SK-N-SH (cell line): ENCODE data around the gene AUTS2. TPM values are rescaled to one million over a fixed set of nuclear protein-coding genes. Genes with fewer than 3 reads are reported as not detected.

Experiments
- CTCF ChIA-PET: fragments of 300-600, 350-600 bp; formaldehyde crosslinking; extraction: SDS; loops from one replicate; lab custom pipeline; 2021; lab: Yijun Ruan, JAX
- POLR2A ChIA-PET: fragments of 350-600 bp; sonication (Branson Sonifier 250); formaldehyde crosslinking; extraction: SDS; loops from one replicate; lab custom pipeline; 2020; ENCODE audit warnings: antibody characterized with exemption, inconsistent platforms; lab: Yijun Ruan, JAX
- DNase-seq: peaks from one replicate; pipeline ENCODE4 v3.0.0; 2012
- H2AFZ ChIP-seq: fragments of 200-600 bp; sonication (generic); 2 replicates; pipeline ENCODE4 v1.8.1; 2016; ENCODE audit warnings: antibody characterized with exemption, mild to moderate bottlenecking, low read depth
- H3F3A ChIP-seq: fragments of 200-600 bp; sonication (generic); replicated peaks from 2 replicates; pipeline ENCODE3; 2016; ENCODE audit warnings: antibody characterized with exemption, mild to moderate bottlenecking; ENCODE audit not compliant: insufficient read depth
- H3K27ac ChIP-seq, 2 experiments: fragments of 200-500 bp in 1 of 2; fragments of 200-600 bp in 1 of 2; sonication (Bioruptor generic) in 1 of 2; sonication (generic), shearing (Covaris generic) in 1 of 2; 2 replicates each; pipeline versions ENCODE4 v1.5.1 to v1.6.1; 2014 to 2016; ENCODE audit warnings: low read depth in 2 of 2, inconsistent platforms in 1 of 2, low read length in 1 of 2, mild to moderate bottlenecking in 1 of 2, mixed read lengths in 1 of 2
- H3K27me3 ChIP-seq: fragments of 200-600 bp; sonication (generic), shearing (Covaris generic); 2 replicates; pipeline ENCODE4 v1.6.1; 2016; ENCODE audit warnings: mixed run types; ENCODE audit not compliant: insufficient read depth
- H3K36me3 ChIP-seq, 2 experiments: fragments of 200-500 bp in 1 of 2; fragments of 200-600 bp in 1 of 2; sonication (Bioruptor generic) in 1 of 2; sonication (generic) in 1 of 2; replicated peaks in 1 of 2; 2 replicates each; pipeline versions ENCODE3 to v1.5.1; 2014 to 2016; ENCODE audit warnings: low read length in 1 of 2, mild to moderate bottlenecking in 1 of 2; ENCODE audit not compliant: insufficient read depth in 2 of 2, control insufficient read depth in 1 of 2
- H3K4me1 ChIP-seq, 2 experiments: fragments of 200-500 bp in 1 of 2; fragments of 200-600 bp in 1 of 2; sonication (Bioruptor generic) in 1 of 2; sonication (generic), shearing (Covaris generic) in 1 of 2; 2 replicates each; pipeline versions ENCODE4 v1.5.1 to v1.6.1; 2014 to 2016; ENCODE audit warnings: low read depth in 1 of 2, low read length in 1 of 2, mixed run types in 1 of 2; ENCODE audit not compliant: insufficient read depth in 2 of 2, control insufficient read depth in 1 of 2
- H3K4me2 ChIP-seq: fragments of 200-600 bp; sonication (generic), shearing (Covaris generic); 2 replicates; pipeline ENCODE4 v1.6.1; 2017; ENCODE audit warnings: mixed run types
- H3K4me3 ChIP-seq, 2 experiments: fragments of 200-500 bp in 1 of 2; fragments of 200-600 bp in 1 of 2; sonication (Bioruptor generic) in 1 of 2; sonication (generic), shearing (Covaris generic) in 1 of 2; 2 replicates each; pipeline versions ENCODE4 v1.5.1 to v1.8.1; 2014 to 2016; ENCODE audit warnings: low read depth in 2 of 2, inconsistent platforms in 1 of 2, low read length in 1 of 2, mild to moderate bottlenecking in 1 of 2, mixed read lengths in 1 of 2, moderate library complexity in 1 of 2
- H3K79me2 ChIP-seq: fragments of 200-600 bp; sonication (generic); 2 replicates; pipeline ENCODE4 v1.8.1; 2017; ENCODE audit warnings: mild to moderate bottlenecking; ENCODE audit not compliant: insufficient read depth
- H3K9ac ChIP-seq: fragments of 200-600 bp; sonication (generic); 2 replicates; pipeline ENCODE4 v1.6.1; 2017; ENCODE audit warnings: mixed run types
- H3K9me2 ChIP-seq: fragments of 200-600 bp; sonication (generic); 2 replicates; pipeline ENCODE4 v1.6.1; 2017; ENCODE audit warnings: mixed run types
- H3K9me3 ChIP-seq: fragments of 200-600 bp; sonication (generic); 2 replicates; pipeline ENCODE4 v1.6.1; 2017; ENCODE audit warnings: mixed run types, mild to moderate bottlenecking, moderate library complexity
- H4K20me1 ChIP-seq: fragments of 200-600 bp; sonication (generic); 2 replicates; pipeline ENCODE4 v1.6.1; 2017; ENCODE audit warnings: mild to moderate bottlenecking, mixed run types; ENCODE audit not compliant: insufficient read depth
- ELF1 ChIP-seq: IDR thresholded peaks from 2 replicates; pipeline ENCODE4 v1.4.0; 2012
- EP300 ChIP-seq, 2 experiments: IDR thresholded peaks; 2 replicates each; pipeline versions ENCODE4 v1.4.0 to v1.6.1; 2012; ENCODE audit warnings: borderline replicate concordance in 1 of 2, low read depth in 1 of 2, low read length in 1 of 2
- FOSL2 ChIP-seq: IDR thresholded peaks from 2 replicates; pipeline ENCODE4 v1.4.0; 2012; ENCODE audit warnings: low read depth, mild to moderate bottlenecking, moderate library complexity, borderline replicate concordance
- JUND ChIP-seq: IDR thresholded peaks from 2 replicates; pipeline ENCODE4 v1.4.0; 2012
- NFIC ChIP-seq: IDR thresholded peaks from 2 replicates; pipeline ENCODE4 v1.4.0; 2012; ENCODE audit warnings: borderline replicate concordance
- NRF1 ChIP-seq: IDR thresholded peaks from 2 replicates; pipeline ENCODE4 v1.6.1; 2012; ENCODE audit warnings: low read depth, mild to moderate bottlenecking, low read length
- RAD21 ChIP-seq: IDR thresholded peaks from 2 replicates; pipeline ENCODE4 v1.6.1; 2012; ENCODE audit warnings: mild to moderate bottlenecking, low read length
- SIN3A ChIP-seq: IDR thresholded peaks from 2 replicates; pipeline ENCODE4 v1.6.1; 2012; ENCODE audit warnings: low read depth, mild to moderate bottlenecking, low read length, moderate library complexity, borderline replicate concordance
- SMC3 ChIP-seq: IDR thresholded peaks from 2 replicates; pipeline ENCODE4 v1.6.1; 2012; ENCODE audit warnings: low read depth, low read length, improper control_type of control experiment
- TAF1 ChIP-seq: IDR thresholded peaks from 2 replicates; pipeline ENCODE4 v1.6.1; 2012; ENCODE audit warnings: low read depth, mild to moderate bottlenecking, low read length, moderate library complexity, borderline replicate concordance
- TEAD4 ChIP-seq: IDR thresholded peaks from 2 replicates; pipeline ENCODE4 v1.4.0; 2012; ENCODE audit warnings: mild to moderate bottlenecking, borderline replicate concordance; ENCODE audit not compliant: insufficient read depth
- YY1 ChIP-seq: IDR thresholded peaks from 2 replicates; pipeline ENCODE4 v1.4.0; 2012; ENCODE audit warnings: low read depth, mild to moderate bottlenecking
- WGBS: methylation state at CpG from one replicate; pipeline ENCODE4 v1.1.6; 2017; ENCODE audit warnings: low lambda C conversion rate; 5-methylcytosine and 5-hydroxymethylcytosine counted together
- polyA plus RNA-seq, 3 experiments: library from polyadenylated mRNA; depleted of rRNA; stranded (reverse); fragments of >200 nt; gene quantifications; 2 replicates each; pipeline ENCODE4 v1.2.3, GENCODE V29; 2012
- TF ChIP-seq, protein P1 (sequence below): IDR thresholded peaks from 2 replicates; pipeline ENCODE4 v1.6.1; 2012; ENCODE audit warnings: mild to moderate bottlenecking, low read depth, low read length, moderate library complexity
- TF ChIP-seq, protein P2 (sequence below): IDR thresholded peaks from 2 replicates; pipeline ENCODE4 v1.4.0; 2012; ENCODE audit warnings: low read depth, borderline replicate concordance
- TF ChIP-seq, protein P3 (sequence below): IDR thresholded peaks from 2 replicates; pipeline ENCODE4; 2012
- TF ChIP-seq, protein P4 (sequence below): fragments of 150-350 bp; IDR thresholded peaks from 2 replicates; pipeline ENCODE4 v1.6.1; 2017; ENCODE audit warnings: antibody characterized with exemption, low read length, low read depth, borderline replicate concordance

Gene AUTS2
- polyA plus RNA-seq, 1 of the 3 experiments (the other 2 are of a cell fraction) = 15.6 TPM

DNA sequence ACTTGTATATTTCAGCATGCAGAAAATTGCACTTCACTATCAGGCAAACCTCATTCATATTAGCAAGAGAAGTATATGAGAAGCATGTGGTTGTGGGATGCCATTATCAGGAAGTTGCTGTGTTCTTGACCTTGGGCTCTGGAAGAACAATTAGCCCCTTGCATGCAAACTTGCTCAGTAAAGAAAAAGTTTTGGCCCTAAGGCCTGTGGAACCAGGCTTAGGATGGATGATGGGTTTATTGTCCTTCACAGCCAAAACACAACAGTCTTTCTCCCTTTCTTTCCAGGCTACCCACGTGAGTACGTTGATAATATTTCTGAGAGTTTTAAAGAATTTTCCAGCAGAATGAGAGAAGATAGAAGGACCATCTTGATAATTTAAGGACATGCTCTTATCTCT lies 166.4 kb downstream of the AUTS2 start:
- H2AFZ ChIP-seq = no peak overlapping the region
- H3K36me3 ChIP-seq = no peaks in the 10 kb centered on the region
- no peaks in the 10 kb centered on the region for H3K9me3 ChIP-seq
- TF ChIP-seq TAF1 (no peak), SIN3A (no peak), NRF1 (no peak)
- 91% methylated on average over 2 of the region's 2 CpGs for WGBS
- no peak overlapping the region for H3K4me3 ChIP-seq
- CTCF ChIA-PET = interaction anchor here (1.4 kb wide), 1 partner anchor 11 kb away, joined by 3 read pairs; no protein-coding TSS in a partner anchor
- H3K27ac ChIP-seq = no peak overlapping the region
- POLR2A ChIA-PET = interaction anchor here (0.7 kb wide), 1 partner anchor 25 kb away, joined by 3 read pairs; no protein-coding TSS in a partner anchor
- no peaks in the 10 kb centered on the region for H3K9me2 ChIP-seq
- H3K4me1 ChIP-seq = peaks cover 17 to 20% of the 10 kb centered on the region in 2 experiments; a peak in 3 of 4 replicates
- H3F3A ChIP-seq = no peaks in the 10 kb centered on the region
- no peaks in the 10 kb centered on the region for H3K27me3 ChIP-seq
- no peak for DNase-seq
- H4K20me1 ChIP-seq = peaks cover 25% of the 10 kb centered on the region
- H3K4me2 ChIP-seq = no peak overlapping the region
- H3K9ac ChIP-seq = no peak overlapping the region
- no peaks in the 10 kb centered on the region; the same call in 1 of the 2 replicates for H3K79me2 ChIP-seq

DNA sequence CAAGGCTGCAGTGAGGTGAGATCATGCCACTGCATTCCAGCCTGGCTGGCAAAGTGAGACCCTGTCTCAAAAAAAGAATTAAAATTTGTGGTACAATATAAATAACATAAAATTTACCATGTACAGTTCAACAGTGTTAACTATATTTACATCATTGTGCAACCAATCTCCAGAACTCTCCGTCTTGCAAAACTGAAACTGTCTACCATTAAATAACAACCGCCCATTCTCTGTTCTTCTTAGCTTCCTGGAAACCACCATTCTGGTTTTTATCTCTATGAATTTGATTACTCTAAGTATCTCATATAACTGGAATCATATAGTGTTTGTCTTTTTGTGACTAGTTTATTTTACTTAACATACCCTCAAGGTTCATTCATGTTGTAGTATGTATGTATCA lies 167.6 kb downstream of the AUTS2 start:
- H3K27me3 ChIP-seq = no peaks in the 10 kb centered on the region
- no peak overlapping the region for H3K4me3 ChIP-seq
- H4K20me1 ChIP-seq = peaks cover 31% of the 10 kb centered on the region
- no peaks in the 10 kb centered on the region for H3F3A ChIP-seq
- H3K4me2 ChIP-seq = no peak overlapping the region
- no peak overlapping the region for H3K27ac ChIP-seq
- ChIA-PET CTCF (interaction anchor here (1.0 to 1.5 kb wide), 3 partner anchors 9 to 59 kb away, joined by 3 to 4 read pairs (median 4); no protein-coding TSS in a partner anchor), POLR2A (no interaction called here)
- no peaks in the 10 kb centered on the region for H3K9me3 ChIP-seq
- H3K9ac ChIP-seq = no peak overlapping the region
- WGBS = 90% methylated on average over 2 of the region's 2 CpGs
- TF ChIP-seq, protein P1, sequence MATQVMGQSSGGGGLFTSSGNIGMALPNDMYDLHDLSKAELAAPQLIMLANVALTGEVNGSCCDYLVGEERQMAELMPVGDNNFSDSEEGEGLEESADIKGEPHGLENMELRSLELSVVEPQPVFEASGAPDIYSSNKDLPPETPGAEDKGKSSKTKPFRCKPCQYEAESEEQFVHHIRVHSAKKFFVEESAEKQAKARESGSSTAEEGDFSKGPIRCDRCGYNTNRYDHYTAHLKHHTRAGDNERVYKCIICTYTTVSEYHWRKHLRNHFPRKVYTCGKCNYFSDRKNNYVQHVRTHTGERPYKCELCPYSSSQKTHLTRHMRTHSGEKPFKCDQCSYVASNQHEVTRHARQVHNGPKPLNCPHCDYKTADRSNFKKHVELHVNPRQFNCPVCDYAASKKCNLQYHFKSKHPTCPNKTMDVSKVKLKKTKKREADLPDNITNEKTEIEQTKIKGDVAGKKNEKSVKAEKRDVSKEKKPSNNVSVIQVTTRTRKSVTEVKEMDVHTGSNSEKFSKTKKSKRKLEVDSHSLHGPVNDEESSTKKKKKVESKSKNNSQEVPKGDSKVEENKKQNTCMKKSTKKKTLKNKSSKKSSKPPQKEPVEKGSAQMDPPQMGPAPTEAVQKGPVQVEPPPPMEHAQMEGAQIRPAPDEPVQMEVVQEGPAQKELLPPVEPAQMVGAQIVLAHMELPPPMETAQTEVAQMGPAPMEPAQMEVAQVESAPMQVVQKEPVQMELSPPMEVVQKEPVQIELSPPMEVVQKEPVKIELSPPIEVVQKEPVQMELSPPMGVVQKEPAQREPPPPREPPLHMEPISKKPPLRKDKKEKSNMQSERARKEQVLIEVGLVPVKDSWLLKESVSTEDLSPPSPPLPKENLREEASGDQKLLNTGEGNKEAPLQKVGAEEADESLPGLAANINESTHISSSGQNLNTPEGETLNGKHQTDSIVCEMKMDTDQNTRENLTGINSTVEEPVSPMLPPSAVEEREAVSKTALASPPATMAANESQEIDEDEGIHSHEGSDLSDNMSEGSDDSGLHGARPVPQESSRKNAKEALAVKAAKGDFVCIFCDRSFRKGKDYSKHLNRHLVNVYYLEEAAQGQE = no peak
- no peak for TF ChIP-seq SMC3
- no peak for TF ChIP-seq NRF1
- TF ChIP-seq, protein P2, sequence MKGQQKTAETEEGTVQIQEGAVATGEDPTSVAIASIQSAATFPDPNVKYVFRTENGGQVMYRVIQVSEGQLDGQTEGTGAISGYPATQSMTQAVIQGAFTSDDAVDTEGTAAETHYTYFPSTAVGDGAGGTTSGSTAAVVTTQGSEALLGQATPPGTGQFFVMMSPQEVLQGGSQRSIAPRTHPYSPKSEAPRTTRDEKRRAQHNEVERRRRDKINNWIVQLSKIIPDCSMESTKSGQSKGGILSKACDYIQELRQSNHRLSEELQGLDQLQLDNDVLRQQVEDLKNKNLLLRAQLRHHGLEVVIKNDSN = no peak
- TF ChIP-seq SIN3A = no peak
- no peak for TF ChIP-seq TAF1
- TF ChIP-seq FOSL2 = no peak
- TF ChIP-seq YY1 = no peak
- TF ChIP-seq, protein P3, sequence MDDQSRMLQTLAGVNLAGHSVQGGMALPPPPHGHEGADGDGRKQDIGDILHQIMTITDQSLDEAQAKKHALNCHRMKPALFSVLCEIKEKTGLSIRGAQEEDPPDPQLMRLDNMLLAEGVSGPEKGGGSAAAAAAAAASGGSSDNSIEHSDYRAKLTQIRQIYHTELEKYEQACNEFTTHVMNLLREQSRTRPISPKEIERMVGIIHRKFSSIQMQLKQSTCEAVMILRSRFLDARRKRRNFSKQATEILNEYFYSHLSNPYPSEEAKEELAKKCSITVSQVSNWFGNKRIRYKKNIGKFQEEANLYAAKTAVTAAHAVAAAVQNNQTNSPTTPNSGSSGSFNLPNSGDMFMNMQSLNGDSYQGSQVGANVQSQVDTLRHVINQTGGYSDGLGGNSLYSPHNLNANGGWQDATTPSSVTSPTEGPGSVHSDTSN = no peak
- no peak for TF ChIP-seq ELF1
- TF ChIP-seq, protein P4, sequence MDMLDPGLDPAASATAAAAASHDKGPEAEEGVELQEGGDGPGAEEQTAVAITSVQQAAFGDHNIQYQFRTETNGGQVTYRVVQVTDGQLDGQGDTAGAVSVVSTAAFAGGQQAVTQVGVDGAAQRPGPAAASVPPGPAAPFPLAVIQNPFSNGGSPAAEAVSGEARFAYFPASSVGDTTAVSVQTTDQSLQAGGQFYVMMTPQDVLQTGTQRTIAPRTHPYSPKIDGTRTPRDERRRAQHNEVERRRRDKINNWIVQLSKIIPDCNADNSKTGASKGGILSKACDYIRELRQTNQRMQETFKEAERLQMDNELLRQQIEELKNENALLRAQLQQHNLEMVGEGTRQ = no peak
- TF ChIP-seq NFIC = no peak
- no peak for TF ChIP-seq RAD21
- TF ChIP-seq TEAD4 = no peak
- TF ChIP-seq EP300 (IDR thresholded peaks at IDR 0.05; ENCODE audit: borderline replicate concordance in 1 of 2, low read depth in 1 of 2, low read length in 1 of 2) = no peak
- no peak for TF ChIP-seq JUND
- no peaks in the 10 kb centered on the region for H3K36me3 ChIP-seq
- no peak overlapping the region for H2AFZ ChIP-seq
- H3K79me2 ChIP-seq = 0 out of 2 replicates have a peak, but pooled peaks cover 5% of the 10 kb centered on the region
- no peaks in the 10 kb centered on the region for H3K9me2 ChIP-seq
- H3K4me1 ChIP-seq = peaks cover 17 to 20% of the 10 kb centered on the region in 2 experiments; a peak in 3 of 4 replicates
- DNase-seq = no peak
